Measurements from ENCODE around the gene OR4E1. TPM values are rescaled to one million over a fixed set of nuclear protein-coding genes. Genes with fewer than 3 reads are reported as not detected.

Gene OR4E1, protein sequence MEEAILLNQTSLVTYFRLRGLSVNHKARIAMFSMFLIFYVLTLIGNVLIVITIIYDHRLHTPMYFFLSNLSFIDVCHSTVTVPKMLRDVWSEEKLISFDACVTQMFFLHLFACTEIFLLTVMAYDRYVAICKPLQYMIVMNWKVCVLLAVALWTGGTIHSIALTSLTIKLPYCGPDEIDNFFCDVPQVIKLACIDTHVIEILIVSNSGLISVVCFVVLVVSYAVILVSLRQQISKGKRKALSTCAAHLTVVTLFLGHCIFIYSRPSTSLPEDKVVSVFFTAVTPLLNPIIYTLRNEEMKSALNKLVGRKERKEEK
- total RNA-seq: not detected
- polyA plus RNA-seq (2013, experiment 1 of 2): not detected
- polyA plus RNA-seq (2013, experiment 2 of 2): not detected
- long read RNA-seq, experiment 1: 0 reads
- long read RNA-seq, experiment 2: 0 reads
- long read RNA-seq, experiment 3: 0 reads
- long read RNA-seq, experiment 4: 0 reads

DNA sequence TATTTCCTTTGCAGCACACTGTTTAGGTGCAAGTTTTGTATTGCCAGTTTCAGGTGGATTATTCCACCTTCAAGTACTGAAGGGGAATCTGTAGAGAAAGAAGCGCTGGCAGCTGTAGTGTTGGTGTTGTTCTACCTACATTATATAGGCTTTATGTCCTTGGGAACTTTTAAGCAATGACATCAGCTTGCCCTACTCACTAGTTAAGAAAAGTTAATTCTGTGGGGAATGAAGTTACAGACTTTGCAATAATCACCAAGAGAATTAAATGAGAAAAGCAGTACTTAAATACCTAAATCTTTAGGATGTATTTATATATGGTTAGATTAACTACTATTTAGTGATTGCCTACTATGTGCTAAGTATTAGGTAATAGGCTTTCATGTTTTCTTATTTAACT is at the start of gene OR4E1:
Gene OR4E1, minus strand, starts transcription at position 101 of the 400 bp plus-strand sequence. CDS start 2,883 bp downstream, outside the sequence.
- peaks cover 12% of the 10 kb centered on the region for H3K9me3 ChIP-seq (ENCODE audit: control insufficient read depth, low read length)
- H3K9ac ChIP-seq (ENCODE audit: extremely low read depth, low read length, poor library complexity, severe bottlenecking): no peak within 1 kb of the TSS
- no peaks in the 10 kb centered on the region for H3K4me1 ChIP-seq (ENCODE audit: control insufficient read depth, insufficient read depth, low read length)
- no peaks in the 10 kb centered on the region for H3K36me3 Mint-ChIP-seq (ENCODE audit: low read depth)
- no peaks in the 10 kb centered on the region for H3K36me3 ChIP-seq (ENCODE audit: control insufficient read depth, insufficient read depth, low read length)
- 100% methylated on average over 1 of the region's 1 CpG; no CpG with 5 or more reads in 1 of the 2 experiments for WGBS, 2 experiments (ENCODE audit: insufficient coverage in 1 of 2, insufficient read length in 1 of 2)
- no peaks in the 10 kb centered on the region for H3K27me3 ChIP-seq (ENCODE audit: control insufficient read depth, insufficient read depth, low read length, poor library complexity, severe bottlenecking)
- DNase-seq: no peak
- H3K27ac Mint-ChIP-seq: no peak within 1 kb of the TSS
- no peaks in the 10 kb centered on the region for H3K4me1 Mint-ChIP-seq
- H3K9me3 Mint-ChIP-seq: peaks cover 17% of the 10 kb centered on the region
- H3K4me3 Mint-ChIP-seq: no peak within 1 kb of the TSS
- H3K4me3 ChIP-seq (ENCODE audit: low read length): no peak within 1 kb of the TSS
- TF ChIP-seq, protein P1, sequence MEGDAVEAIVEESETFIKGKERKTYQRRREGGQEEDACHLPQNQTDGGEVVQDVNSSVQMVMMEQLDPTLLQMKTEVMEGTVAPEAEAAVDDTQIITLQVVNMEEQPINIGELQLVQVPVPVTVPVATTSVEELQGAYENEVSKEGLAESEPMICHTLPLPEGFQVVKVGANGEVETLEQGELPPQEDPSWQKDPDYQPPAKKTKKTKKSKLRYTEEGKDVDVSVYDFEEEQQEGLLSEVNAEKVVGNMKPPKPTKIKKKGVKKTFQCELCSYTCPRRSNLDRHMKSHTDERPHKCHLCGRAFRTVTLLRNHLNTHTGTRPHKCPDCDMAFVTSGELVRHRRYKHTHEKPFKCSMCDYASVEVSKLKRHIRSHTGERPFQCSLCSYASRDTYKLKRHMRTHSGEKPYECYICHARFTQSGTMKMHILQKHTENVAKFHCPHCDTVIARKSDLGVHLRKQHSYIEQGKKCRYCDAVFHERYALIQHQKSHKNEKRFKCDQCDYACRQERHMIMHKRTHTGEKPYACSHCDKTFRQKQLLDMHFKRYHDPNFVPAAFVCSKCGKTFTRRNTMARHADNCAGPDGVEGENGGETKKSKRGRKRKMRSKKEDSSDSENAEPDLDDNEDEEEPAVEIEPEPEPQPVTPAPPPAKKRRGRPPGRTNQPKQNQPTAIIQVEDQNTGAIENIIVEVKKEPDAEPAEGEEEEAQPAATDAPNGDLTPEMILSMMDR (conservative IDR thresholded peaks at IDR 0.05): no peak
- no peaks in the 10 kb centered on the region for H3K27me3 Mint-ChIP-seq (ENCODE audit: insufficient read depth)
- H3K27ac ChIP-seq (ENCODE audit: low read depth, low read length): no peak within 1 kb of the TSS

DNA sequence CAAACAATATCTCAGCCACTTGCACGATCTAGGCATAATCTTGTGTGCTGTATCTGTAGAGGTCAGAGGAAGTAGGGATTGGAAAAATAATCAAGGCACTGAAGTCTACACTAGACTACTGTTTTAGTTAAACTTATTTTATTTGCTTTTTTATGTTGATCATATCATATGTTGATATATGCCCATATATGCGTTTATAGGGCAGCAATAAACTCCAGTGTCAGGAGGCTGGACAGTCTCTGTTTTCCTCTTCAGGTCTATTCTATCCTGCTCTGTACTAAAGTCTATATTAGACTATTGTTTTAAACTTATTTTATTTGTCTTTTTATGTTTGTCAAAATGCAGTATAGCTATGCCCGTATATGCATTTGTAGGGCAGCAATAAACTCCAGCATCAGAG is 47.9 kb upstream of the OR4E1 start:
- TF ChIP-seq, protein P1 (conservative IDR thresholded peaks at IDR 0.05): no peak
- no peaks in the 10 kb centered on the region for H3K4me1 Mint-ChIP-seq
- no peak overlapping the region for H3K4me3 Mint-ChIP-seq
- Histone ChIP-seq H3K9ac (ENCODE audit: extremely low read depth, low read length, poor library complexity, severe bottlenecking) (no peak overlapping the region), H3K27me3 (ENCODE audit: control insufficient read depth, insufficient read depth, low read length, poor library complexity, severe bottlenecking) (peaks cover 12% of the 10 kb centered on the region), H3K9me3 (ENCODE audit: control insufficient read depth, low read length) (no peaks in the 10 kb centered on the region), H3K27ac (ENCODE audit: low read depth, low read length) (no peak overlapping the region), H3K36me3 (ENCODE audit: control insufficient read depth, insufficient read depth, low read length) (no peaks in the 10 kb centered on the region), H3K4me3 (ENCODE audit: low read length) (no peak overlapping the region), H3K4me1 (ENCODE audit: control insufficient read depth, insufficient read depth, low read length) (no peaks in the 10 kb centered on the region)
- no peaks in the 10 kb centered on the region for H3K36me3 Mint-ChIP-seq (ENCODE audit: low read depth)
- DNase-seq: no peak
- H3K9me3 Mint-ChIP-seq: no peaks in the 10 kb centered on the region
- no peak overlapping the region for H3K27ac Mint-ChIP-seq
- peaks cover 3% of the 10 kb centered on the region for H3K27me3 Mint-ChIP-seq (ENCODE audit: insufficient read depth)
- WGBS, 2 experiments (ENCODE audit: insufficient coverage in 1 of 2, insufficient read length in 1 of 2): 90 to 100% methylated on average over 1 to 3 of the region's 3 CpGs

DNA sequence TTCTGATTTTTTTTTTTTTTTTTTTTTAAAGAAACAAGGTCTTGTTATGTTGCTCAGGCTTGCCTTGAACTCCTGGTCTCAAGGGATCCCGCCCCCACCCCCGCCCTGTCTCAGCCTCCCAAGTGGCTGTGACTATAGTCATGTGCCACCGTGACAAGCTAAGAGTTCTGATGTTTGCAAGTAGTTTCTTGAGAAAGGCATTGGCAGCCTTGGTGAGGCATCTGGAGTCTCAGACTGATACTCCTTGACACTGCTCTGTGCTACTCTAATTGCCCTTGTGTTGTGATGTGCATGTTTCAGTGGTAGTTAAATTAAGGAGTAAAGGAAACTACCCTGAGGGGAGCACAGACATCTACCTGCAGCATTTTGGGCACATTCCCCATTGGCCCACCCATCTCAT is 46.2 kb upstream of the OR4E1 start:
- Mint-ChIP-seq H3K4me3 (no peak overlapping the region), H3K27me3 (ENCODE audit: insufficient read depth) (peaks cover 3% of the 10 kb centered on the region), H3K36me3 (ENCODE audit: low read depth) (no peaks in the 10 kb centered on the region), H3K4me1 (no peaks in the 10 kb centered on the region), H3K27ac (no peak overlapping the region), H3K9me3 (no peaks in the 10 kb centered on the region)
- DNase-seq: no peak
- Histone ChIP-seq H3K27ac (ENCODE audit: low read depth, low read length) (no peak overlapping the region), H3K27me3 (ENCODE audit: control insufficient read depth, insufficient read depth, low read length, poor library complexity, severe bottlenecking) (peaks cover 12% of the 10 kb centered on the region), H3K9me3 (ENCODE audit: control insufficient read depth, low read length) (no peaks in the 10 kb centered on the region), H3K4me1 (ENCODE audit: control insufficient read depth, insufficient read depth, low read length) (no peaks in the 10 kb centered on the region), H3K36me3 (ENCODE audit: control insufficient read depth, insufficient read depth, low read length) (no peaks in the 10 kb centered on the region), H3K9ac (ENCODE audit: extremely low read depth, low read length, poor library complexity, severe bottlenecking) (no peak overlapping the region), H3K4me3 (ENCODE audit: low read length) (no peak overlapping the region)
- TF ChIP-seq, protein P1 (conservative IDR thresholded peaks at IDR 0.05): no peak
- 86% methylated on average over 3 of the region's 3 CpGs; no CpG with 5 or more reads in 1 of the 2 experiments for WGBS, 2 experiments (ENCODE audit: insufficient coverage in 1 of 2, insufficient read length in 1 of 2)
